B cell (primary cell): ENCODE results near the gene RCN2.

Experiments
- CTCF ChIP-seq: fragments of 200-600 bp; IDR thresholded peaks from one replicate; pipeline ENCODE4 v1.8.0; 2022; ENCODE audit warnings: antibody characterized with exemption, mild to moderate bottlenecking
- EZH2 ChIP-seq: IDR thresholded peaks from 2 replicates; pipeline ENCODE4 v1.6.1; 2012; ENCODE audit warnings: borderline replicate concordance, low read depth, mild to moderate bottlenecking, moderate library complexity, low read length; ENCODE audit not compliant: insufficient read depth, poor library complexity, severe bottlenecking

GRCh38 chr15:76991741-76992645 is 60.4 kb downstream of the RCN2 start:
- TF ChIP-seq CTCF (no peak), EZH2 (no peak)
